HEK293T (cell line): ENCODE results near the gene SETD2.
"Not testable (repeated sequence)": the region's sequence is repeated elsewhere in the genome, so short reads cannot be mapped to it uniquely, and the experiment has no call there.

Experiments
- CTCF ChIA-PET: fragments of 350-600 bp; formaldehyde crosslinking; extraction: SDS; loops from one replicate; lab custom pipeline; 2021; ENCODE audit warnings: antibody characterized with exemption, inconsistent platforms; lab: Yijun Ruan, JAX
- POLR2A ChIA-PET: fragments of 350-600 bp; formaldehyde crosslinking; extraction: SDS; loops from one replicate; lab custom pipeline; 2020; ENCODE audit warnings: antibody characterized with exemption, inconsistent platforms; lab: Yijun Ruan, JAX
- DNase-seq: peaks from one replicate; pipeline ENCODE4 v3.0.0; 2012; ENCODE audit warnings: mixed read lengths; ENCODE audit errors: extremely low spot score
- ARNT ChIP-seq: fragments of 450-650 bp; IDR thresholded peaks from 2 replicates; pipeline ENCODE4 v1.6.1; 2017; ENCODE audit warnings: mild to moderate bottlenecking
- BHLHE40 ChIP-seq: fragments of 450-650 bp; IDR thresholded peaks from 2 replicates; pipeline ENCODE4 v1.6.1; 2016; ENCODE audit warnings: mild to moderate bottlenecking, moderate library complexity, borderline replicate concordance
- CTBP1 ChIP-seq: fragments of 450-650 bp; IDR thresholded peaks from 2 replicates; pipeline ENCODE4 v1.6.1; 2016; ENCODE audit warnings: borderline replicate concordance
- ELF4 ChIP-seq: fragments of 450-650 bp; IDR thresholded peaks from 2 replicates; pipeline ENCODE4 v1.6.1; 2017; ENCODE audit warnings: antibody characterized with exemption
- FOXA1 ChIP-seq: fragments of 450-650 bp; IDR thresholded peaks from 2 replicates; pipeline ENCODE4 v1.6.1; 2016; ENCODE audit warnings: mild to moderate bottlenecking
- FOXK2 ChIP-seq: fragments of 450-650 bp; IDR thresholded peaks from 2 replicates; pipeline ENCODE4 v1.6.1; 2016; ENCODE audit warnings: mild to moderate bottlenecking
- FOXM1 ChIP-seq: fragments of 450-650 bp; IDR thresholded peaks from 2 replicates; pipeline ENCODE4 v1.6.1; 2017; ENCODE audit warnings: mild to moderate bottlenecking, borderline replicate concordance
- HDGF ChIP-seq: fragments of 450-650 bp; IDR thresholded peaks from 2 replicates; pipeline ENCODE4 v1.6.1; 2017; ENCODE audit warnings: antibody characterized with exemption, borderline replicate concordance
- L3MBTL2 ChIP-seq: fragments of 450-650 bp; conservative IDR thresholded peaks from 2 replicates; pipeline ENCODE4 v1.6.1; 2016; ENCODE audit warnings: mild to moderate bottlenecking
- LEF1 ChIP-seq: fragments of 450-650 bp; IDR thresholded peaks from 2 replicates; pipeline ENCODE4 v1.6.1; 2017; ENCODE audit warnings: mild to moderate bottlenecking, borderline replicate concordance
- NFRKB ChIP-seq: fragments of 450-650 bp; IDR thresholded peaks from 2 replicates; pipeline ENCODE4 v1.6.1; 2016; ENCODE audit warnings: mild to moderate bottlenecking, moderate library complexity
- SP1 ChIP-seq: fragments of 450-650 bp; IDR thresholded peaks from 2 replicates; pipeline ENCODE4 v1.6.1; 2017
- SUZ12 ChIP-seq: fragments of 450-650 bp; IDR thresholded peaks from 2 replicates; pipeline ENCODE4 v1.6.1; 2016; ENCODE audit warnings: mild to moderate bottlenecking
- TARDBP ChIP-seq: fragments of 450-650 bp; IDR thresholded peaks from 2 replicates; pipeline ENCODE4 v1.6.1; 2016
- ZNF384 ChIP-seq: fragments of 450-650 bp; IDR thresholded peaks from 2 replicates; pipeline ENCODE4 v1.6.1; 2016
- TF ChIP-seq, protein P1 (sequence below): fragments of 450-650 bp; IDR thresholded peaks from 2 replicates; pipeline ENCODE4 v1.6.1; 2016

Gene SETD2

GRCh38 chr3:47194994-47195393 lies 31.1 kb upstream of the SETD2 start:
- DNase-seq = no peak
- POLR2A ChIA-PET = no interaction called here
- CTCF ChIA-PET = no interaction called here
- TF ChIP-seq L3MBTL2 (no peak), FOXK2 (no peak), SP1 (no peak), FOXM1 (no peak), LEF1 (no peak), ZNF384 (no peak), FOXA1 (no peak), CTBP1 (no peak), BHLHE40 (no peak), TARDBP (no peak), NFRKB (no peak), ELF4 (no peak), HDGF (no peak), ARNT (no peak), SUZ12 (no peak)
- TF ChIP-seq, protein P1, sequence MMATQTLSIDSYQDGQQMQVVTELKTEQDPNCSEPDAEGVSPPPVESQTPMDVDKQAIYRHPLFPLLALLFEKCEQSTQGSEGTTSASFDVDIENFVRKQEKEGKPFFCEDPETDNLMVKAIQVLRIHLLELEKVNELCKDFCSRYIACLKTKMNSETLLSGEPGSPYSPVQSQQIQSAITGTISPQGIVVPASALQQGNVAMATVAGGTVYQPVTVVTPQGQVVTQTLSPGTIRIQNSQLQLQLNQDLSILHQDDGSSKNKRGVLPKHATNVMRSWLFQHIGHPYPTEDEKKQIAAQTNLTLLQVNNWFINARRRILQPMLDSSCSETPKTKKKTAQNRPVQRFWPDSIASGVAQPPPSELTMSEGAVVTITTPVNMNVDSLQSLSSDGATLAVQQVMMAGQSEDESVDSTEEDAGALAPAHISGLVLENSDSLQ = no peak

- no peak for DNase-seq
- ChIA-PET CTCF (interaction anchor here (0.6 kb wide), 1 partner anchor 300 kb away, joined by 4 read pairs; no protein-coding TSS in a partner anchor), POLR2A (no interaction called here)
- TF ChIP-seq TARDBP = no peak
- no peak for TF ChIP-seq CTBP1
- no peak for TF ChIP-seq SP1
- TF ChIP-seq ZNF384 = no peak
- TF ChIP-seq NFRKB = no peak
These were observed 30.3 kb upstream of the SETD2 start for GRCh38 chr3:47193871-47194859.

DNA sequence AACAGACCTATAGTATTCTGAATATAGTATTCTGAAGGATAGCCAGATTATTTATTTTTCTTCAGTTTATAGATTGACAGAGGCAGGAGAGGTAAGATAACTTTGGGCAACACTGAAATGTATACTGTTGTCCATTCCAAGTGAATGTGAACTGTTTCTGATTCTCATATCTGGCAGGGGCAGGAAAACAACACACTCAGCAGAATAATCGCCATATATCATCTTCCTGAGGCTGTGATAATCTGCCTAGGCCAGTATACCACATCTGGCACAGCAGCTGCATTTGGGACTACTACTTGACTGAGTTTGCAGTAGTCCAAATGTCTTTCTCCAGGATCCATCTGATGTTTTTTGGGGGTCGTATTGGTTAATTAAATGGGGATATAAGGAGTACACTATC lies 22.4 kb upstream of the SETD2 start:
- ChIA-PET POLR2A (no interaction called here), CTCF (no interaction called here)
- TF ChIP-seq BHLHE40 (no peak), HDGF (no peak), ARNT (no peak)
- no peak for DNase-seq

GRCh38 chr3:47181685-47182084 lies 17.8 kb upstream of the SETD2 start:
- DNase-seq, CTCF ChIA-PET, POLR2A ChIA-PET: not testable (repeated sequence)

- CTCF ChIA-PET = interaction anchor here (0.8 kb wide), 1 partner anchor 90 kb away, joined by 3 read pairs; no protein-coding TSS in a partner anchor
- POLR2A ChIA-PET, DNase-seq: not testable (repeated sequence)
These were observed 16.1 kb upstream of the SETD2 start for GRCh38 chr3:47180011-47180410.

DNA sequence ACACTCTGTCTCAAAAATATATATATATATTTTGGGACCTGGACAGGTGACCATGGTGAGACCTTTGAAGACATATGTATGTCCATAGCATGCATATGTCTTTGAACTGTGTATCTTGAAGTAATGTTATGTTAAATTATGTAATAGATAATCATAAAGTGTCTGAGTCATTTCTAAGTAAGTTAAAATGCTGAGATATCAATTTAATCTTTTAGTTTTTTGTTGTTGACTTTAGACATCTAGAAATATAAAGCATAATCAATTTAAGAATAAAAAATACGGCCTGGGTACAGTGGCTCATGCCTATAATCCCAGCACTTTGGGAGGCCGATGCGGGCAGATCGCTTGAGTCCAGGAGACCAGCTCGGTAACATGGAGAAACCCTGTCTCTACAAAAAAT lies 12.7 kb upstream of the SETD2 start:
- POLR2A ChIA-PET = no interaction called here
- CTCF ChIA-PET = no interaction called here
- DNase-seq = no peak
- TF ChIP-seq ELF4 (no peak), TARDBP (no peak), FOXM1 (no peak), FOXA1 (no peak), CTBP1 (no peak), BHLHE40 (no peak), ARNT (no peak), FOXK2 (no peak), L3MBTL2 (no peak), LEF1 (no peak), HDGF (no peak), SUZ12 (no peak), ZNF384 (no peak), SP1 (no peak), NFRKB (no peak)
- TF ChIP-seq, protein P1 = no peak

DNA sequence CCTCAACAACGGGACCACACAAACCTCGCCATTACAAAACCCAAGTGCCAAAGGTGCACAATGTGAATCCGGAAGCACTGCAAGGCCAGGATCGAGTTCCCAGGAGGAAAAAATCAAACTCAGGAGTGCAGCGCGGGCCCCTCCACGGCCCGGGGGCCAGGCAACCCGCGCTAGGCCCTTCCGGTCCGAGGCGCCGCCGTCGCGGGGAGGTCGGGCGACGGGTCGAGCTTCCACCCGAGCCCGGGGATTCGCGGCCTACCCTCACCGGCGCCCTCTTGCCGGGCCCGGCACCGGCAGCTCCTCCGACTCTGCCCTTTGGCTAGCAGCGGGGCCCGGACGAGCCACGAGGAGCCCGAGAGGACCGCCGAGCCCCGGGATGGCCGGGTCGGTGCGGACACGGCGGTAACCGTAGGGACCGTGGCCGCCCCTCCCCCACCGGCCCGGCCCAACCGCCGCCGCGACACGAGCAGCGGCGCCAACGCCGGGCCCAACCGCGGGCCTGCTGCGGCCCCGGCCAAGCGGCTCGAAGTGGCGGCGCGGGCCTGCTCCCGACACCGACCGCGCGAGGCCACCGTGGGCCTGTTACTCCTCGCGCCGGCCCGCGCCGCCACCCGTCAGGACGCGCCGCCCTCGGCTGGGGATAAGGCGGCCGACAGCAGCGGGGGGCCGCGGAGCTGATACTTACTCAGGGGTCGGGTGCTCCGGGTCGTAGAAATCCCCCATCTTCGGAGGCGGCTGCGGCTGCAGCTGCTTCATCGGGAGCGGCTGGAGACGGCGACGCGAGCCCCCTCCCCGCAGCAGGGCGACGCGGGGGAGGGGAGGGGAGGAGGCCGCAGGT lies 525 bp downstream of the SETD2 start:
- TF ChIP-seq ARNT = peak; percentile 49; the same call in 1 of the 2 replicates
- TF ChIP-seq LEF1 = no peak; the same call in 1 of the 2 replicates
- CTCF ChIA-PET = no interaction called here
- POLR2A ChIA-PET = interaction anchor here (0.7 to 1.8 kb wide), 11 partner anchors 9 to 179 kb away, joined by 3 to 4 read pairs (median 3); no protein-coding TSS in a partner anchor
- peak; percentile 26 for DNase-seq
